GM12891 (cell line): Measurements from ENCODE around the gene ARR3.

Source experiments
- POLR2A ChIP-seq: IDR thresholded peaks from 2 replicates; pipeline ENCODE4 v1.6.1; 2011; ENCODE audit warnings: low read depth, low read length, control low read depth
- POLR2AphosphoS5 ChIP-seq: IDR thresholded peaks from 2 replicates; pipeline ENCODE4 v1.6.1; 2011; ENCODE audit warnings: low read depth, low read length, control low read depth
- POU2F2 ChIP-seq: IDR thresholded peaks from 2 replicates; pipeline ENCODE4 v1.6.1; 2011; ENCODE audit warnings: low read depth, mild to moderate bottlenecking, control low read depth, low read length, moderate library complexity
- SPI1 ChIP-seq: IDR thresholded peaks from 2 replicates; pipeline ENCODE4 v1.6.1; 2011; ENCODE audit warnings: low read depth, low read length, control low read depth
- TAF1 ChIP-seq: IDR thresholded peaks from 2 replicates; pipeline ENCODE4 v1.6.1; 2011; ENCODE audit warnings: low read depth, low read length, control low read depth

DNA sequence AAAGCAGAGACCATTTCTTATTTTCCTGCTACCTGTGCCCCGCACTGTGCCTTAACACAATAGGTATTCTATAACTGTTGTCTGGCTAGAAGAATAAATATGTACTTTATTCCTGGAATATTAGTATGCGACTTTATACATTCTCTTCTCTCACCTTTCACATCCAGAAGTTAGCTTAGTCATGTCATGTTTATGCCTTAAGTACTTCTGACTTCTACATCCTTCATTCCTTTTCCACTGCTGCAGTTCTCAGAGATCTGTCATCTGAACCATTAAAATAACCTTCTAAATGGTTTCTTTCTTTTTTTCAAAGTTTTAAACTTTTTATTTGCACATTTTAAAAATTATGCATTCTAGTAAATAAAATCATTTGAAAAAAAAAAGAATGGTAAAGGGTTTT lies 56.2 kb downstream of the ARR3 start:
- TF ChIP-seq POLR2A, result no peak
- TF ChIP-seq POLR2AphosphoS5, result no peak
- TF ChIP-seq TAF1, result no peak
- no peak for TF ChIP-seq POU2F2
- no peak for TF ChIP-seq SPI1
